ENCODE data around the gene PRR33.

- TF ChIP-seq POLR2A (IDR thresholded peaks at IDR 0.05; ENCODE audit: low read depth, low read length) (no peak), CTCF (IDR thresholded peaks at IDR 0.05; ENCODE audit: extremely low read depth in 1 of 2, insufficient read depth in 1 of 2, low read depth in 1 of 2, low read length in 2 of 2) (no peak), EZH2 (IDR thresholded peaks at IDR 0.05; ENCODE audit: borderline replicate concordance, low read depth, low read length, severe bottlenecking) (no peak), FOS (IDR thresholded peaks at IDR 0.05; ENCODE audit: borderline replicate concordance, insufficient read depth, low read length) (no peak), JUN (IDR thresholded peaks at IDR 0.05; ENCODE audit: borderline replicate concordance, insufficient read depth, insufficient read length, low read depth) (no peak)
Measured at GRCh38 chr11:1930462-1930830, 38.8 kb upstream of the PRR33 start.
